Kidney tubule cell (primary cell): ENCODE measurements around the gene NARS2.
"Not testable (repeated sequence)": the region's sequence is repeated elsewhere in the genome, so short reads cannot be mapped to it uniquely, and the experiment has no call there.

Source experiments
- DNase-seq: peaks from one replicate; pipeline ENCODE4 v3.0.0-alpha.2; 2018; ENCODE audit warnings: low spot score

NARS2 gene

GRCh38 chr11:78476066-78476465 lies 98.6 kb downstream of the NARS2 start:
- peak; percentile 39 for DNase-seq

GRCh38 chr11:78474451-78474850 lies 100.2 kb downstream of the NARS2 start:
- DNase-seq: no peak

GRCh38 chr11:78472905-78473304 lies 101.8 kb downstream of the NARS2 start:
- DNase-seq: no peak

- no peak for DNase-seq
These were observed 102.3 kb downstream of the NARS2 start for GRCh38 chr11:78472382-78472781.

- DNase-seq: no peak
These were observed 103.7 kb downstream of the NARS2 start for GRCh38 chr11:78470861-78471442.

GRCh38 chr11:78469896-78470295 lies 104.8 kb downstream of the NARS2 start:
- no peak for DNase-seq

GRCh38 chr11:78467931-78468330 lies 106.7 kb downstream of the NARS2 start:
- no peak for DNase-seq

- no peak for DNase-seq
These were observed 107.3 kb downstream of the NARS2 start for GRCh38 chr11:78467370-78467769.

- no peak for DNase-seq
These were observed 109.3 kb downstream of the NARS2 start for GRCh38 chr11:78465169-78465942.

GRCh38 chr11:78464787-78465168 lies 109.9 kb downstream of the NARS2 start:
- not testable (repeated sequence) for DNase-seq

- peak; percentile 25 for DNase-seq
These were observed 114.2 kb downstream of the NARS2 start for GRCh38 chr11:78460471-78460870.

GRCh38 chr11:78459738-78460137 lies 114.9 kb downstream of the NARS2 start:
- DNase-seq: no peak

- no peak for DNase-seq
These were observed 117.2 kb downstream of the NARS2 start for GRCh38 chr11:78457448-78457847.

- DNase-seq: no peak
These were observed 121.3 kb downstream of the NARS2 start for GRCh38 chr11:78453140-78453935.

- DNase-seq: no peak
These were observed 123.1 kb downstream of the NARS2 start for GRCh38 chr11:78451371-78452150.

- DNase-seq: no peak
These were observed 123.8 kb downstream of the NARS2 start for GRCh38 chr11:78450866-78451265.

GRCh38 chr11:78449866-78450265 lies 124.8 kb downstream of the NARS2 start:
- DNase-seq: no peak

- no peak for DNase-seq
These were observed 128.5 kb downstream of the NARS2 start for GRCh38 chr11:78446210-78446609.

- no peak for DNase-seq
These were observed 129.9 kb downstream of the NARS2 start for GRCh38 chr11:78444726-78445125.

GRCh38 chr11:78441956-78442355 lies 132.7 kb downstream of the NARS2 start:
- DNase-seq: no peak

GRCh38 chr11:78438298-78438975 lies 136.2 kb downstream of the NARS2 start:
- DNase-seq: no peak

- no peak for DNase-seq
These were observed 141.7 kb downstream of the NARS2 start for GRCh38 chr11:78432956-78433355.
